ENCODE data around the gene CEP57. TPM values are rescaled to one million over a fixed set of nuclear protein-coding genes. Genes with fewer than 3 reads are reported as not detected.
"Not testable (repeated sequence)": the region's sequence is repeated elsewhere in the genome, so short reads cannot be mapped to it uniquely, and the experiment has no call there.

CEP57 gene
- total RNA-seq, 2 donors from 2014 or later: 54.6 to 88.1 TPM

- peaks cover 33% of the 10 kb centered on the region for H3K9me3 ChIP-seq (ENCODE audit: control insufficient read depth, low read length)
- H3K27me3 Mint-ChIP-seq (ENCODE audit: insufficient read depth): no peaks in the 10 kb centered on the region
- H3K9ac ChIP-seq (ENCODE audit: extremely low read depth, low read length, poor library complexity, severe bottlenecking): no peak overlapping the region
- no peaks in the 10 kb centered on the region for H3K4me1 Mint-ChIP-seq
- peaks cover 63% of the 10 kb centered on the region for H3K36me3 ChIP-seq (ENCODE audit: control insufficient read depth, insufficient read depth, low read length)
- no peak overlapping the region for H3K27ac Mint-ChIP-seq
- no peak for DNase-seq
- H3K4me1 ChIP-seq (ENCODE audit: control insufficient read depth, insufficient read depth, low read length): no peaks in the 10 kb centered on the region
- TF ChIP-seq CTCF (conservative IDR thresholded peaks at IDR 0.05): no peak
- H3K9me3 Mint-ChIP-seq: peaks cover 52% of the 10 kb centered on the region
- H3K4me3 Mint-ChIP-seq: no peak overlapping the region
- peaks cover 82% of the 10 kb centered on the region for H3K36me3 Mint-ChIP-seq (ENCODE audit: low read depth)
- H3K27ac ChIP-seq (ENCODE audit: low read depth, low read length): no peak overlapping the region
- no peaks in the 10 kb centered on the region for H3K27me3 ChIP-seq (ENCODE audit: control insufficient read depth, insufficient read depth, low read length, poor library complexity, severe bottlenecking)
- WGBS, 2 experiments (ENCODE audit: insufficient coverage in 1 of 2, insufficient read length in 1 of 2): 93% methylated on average over 2 of the region's 2 CpGs
- H3K4me3 ChIP-seq (ENCODE audit: low read length): no peak overlapping the region
Observed at GRCh38 chr11:95805869-95806268, 15.6 kb downstream of the CEP57 start.

- H3K36me3 Mint-ChIP-seq (ENCODE audit: low read depth): peaks cover 79% of the 10 kb centered on the region
Observed at GRCh38 chr11:95806464-95806863, 16.2 kb downstream of the CEP57 start.

GRCh38 chr11:95811052-95811451 lies 20.8 kb downstream of the CEP57 start:
- H3K9me3 ChIP-seq (ENCODE audit: control insufficient read depth, low read length): peaks cover 14% of the 10 kb centered on the region
- not testable (repeated sequence) for H3K27me3 Mint-ChIP-seq (ENCODE audit: insufficient read depth); H3K4me1 ChIP-seq (ENCODE audit: control insufficient read depth, insufficient read depth, low read length); H3K27ac ChIP-seq (ENCODE audit: low read depth, low read length); H3K4me3 ChIP-seq (ENCODE audit: low read length); H3K4me3 Mint-ChIP-seq; H3K4me1 Mint-ChIP-seq; H3K9ac ChIP-seq (ENCODE audit: extremely low read depth, low read length, poor library complexity, severe bottlenecking); H3K27ac Mint-ChIP-seq; DNase-seq; H3K27me3 ChIP-seq (ENCODE audit: control insufficient read depth, insufficient read depth, low read length, poor library complexity, severe bottlenecking)
- H3K36me3 ChIP-seq (ENCODE audit: control insufficient read depth, insufficient read depth, low read length): peaks cover 41% of the 10 kb centered on the region
- 98 to 100% methylated on average over 2 to 4 of the region's 4 CpGs for WGBS, 2 experiments (ENCODE audit: insufficient coverage in 1 of 2, insufficient read length in 1 of 2)
- H3K9me3 Mint-ChIP-seq: peaks cover 49% of the 10 kb centered on the region
- peaks cover 67% of the 10 kb centered on the region for H3K36me3 Mint-ChIP-seq (ENCODE audit: low read depth)

More at GRCh38 chr11:95806464-95806863, 16.2 kb downstream of the CEP57 start:
- peaks cover 33% of the 10 kb centered on the region for H3K9me3 ChIP-seq (ENCODE audit: control insufficient read depth, low read length)
- H3K36me3 ChIP-seq (ENCODE audit: control insufficient read depth, insufficient read depth, low read length): peaks cover 57% of the 10 kb centered on the region
- not testable (repeated sequence) for H3K4me3 Mint-ChIP-seq; H3K27ac Mint-ChIP-seq; DNase-seq; H3K4me3 ChIP-seq (ENCODE audit: low read length); H3K27ac ChIP-seq (ENCODE audit: low read depth, low read length); H3K27me3 Mint-ChIP-seq (ENCODE audit: insufficient read depth); H3K9ac ChIP-seq (ENCODE audit: extremely low read depth, low read length, poor library complexity, severe bottlenecking); H3K27me3 ChIP-seq (ENCODE audit: control insufficient read depth, insufficient read depth, low read length, poor library complexity, severe bottlenecking); H3K4me1 ChIP-seq (ENCODE audit: control insufficient read depth, insufficient read depth, low read length); H3K4me1 Mint-ChIP-seq
- 95 to 100% methylated on average over 4 to 6 of the region's 6 CpGs for WGBS, 2 experiments (ENCODE audit: insufficient coverage in 1 of 2, insufficient read length in 1 of 2)
- peaks cover 55% of the 10 kb centered on the region for H3K9me3 Mint-ChIP-seq

- Histone ChIP-seq H3K4me1 (ENCODE audit: control insufficient read depth, insufficient read depth, low read length) (no peaks in the 10 kb centered on the region), H3K27me3 (ENCODE audit: control insufficient read depth, insufficient read depth, low read length, poor library complexity, severe bottlenecking) (no peaks in the 10 kb centered on the region), H3K27ac (ENCODE audit: low read depth, low read length) (no peak overlapping the region), H3K9me3 (ENCODE audit: control insufficient read depth, low read length) (no peaks in the 10 kb centered on the region), H3K4me3 (ENCODE audit: low read length) (no peak overlapping the region), H3K36me3 (ENCODE audit: control insufficient read depth, insufficient read depth, low read length) (peaks cover 62% of the 10 kb centered on the region), H3K9ac (ENCODE audit: extremely low read depth, low read length, poor library complexity, severe bottlenecking) (no peak overlapping the region)
- no peaks in the 10 kb centered on the region for H3K27me3 Mint-ChIP-seq (ENCODE audit: insufficient read depth)
- WGBS, 2 experiments (ENCODE audit: insufficient coverage in 1 of 2, insufficient read length in 1 of 2): 98% methylated on average over 2 of the region's 2 CpGs; no CpG with 5 or more reads in 1 of the 2 experiments
- peaks cover 1% of the 10 kb centered on the region for H3K9me3 Mint-ChIP-seq
- no peak overlapping the region for H3K4me3 Mint-ChIP-seq
- no peaks in the 10 kb centered on the region for H3K4me1 Mint-ChIP-seq
- no peak overlapping the region for H3K27ac Mint-ChIP-seq
- TF ChIP-seq CTCF (conservative IDR thresholded peaks at IDR 0.05): no peak
- peaks cover 53% of the 10 kb centered on the region for H3K36me3 Mint-ChIP-seq (ENCODE audit: low read depth)
- DNase-seq: no peak
Observed at GRCh38 chr11:95816037-95816436, 25.7 kb downstream of the CEP57 start.

Data from endodermal cell (in vitro differentiated cells).